Measurements from ENCODE around the gene C14orf180.

DNA sequence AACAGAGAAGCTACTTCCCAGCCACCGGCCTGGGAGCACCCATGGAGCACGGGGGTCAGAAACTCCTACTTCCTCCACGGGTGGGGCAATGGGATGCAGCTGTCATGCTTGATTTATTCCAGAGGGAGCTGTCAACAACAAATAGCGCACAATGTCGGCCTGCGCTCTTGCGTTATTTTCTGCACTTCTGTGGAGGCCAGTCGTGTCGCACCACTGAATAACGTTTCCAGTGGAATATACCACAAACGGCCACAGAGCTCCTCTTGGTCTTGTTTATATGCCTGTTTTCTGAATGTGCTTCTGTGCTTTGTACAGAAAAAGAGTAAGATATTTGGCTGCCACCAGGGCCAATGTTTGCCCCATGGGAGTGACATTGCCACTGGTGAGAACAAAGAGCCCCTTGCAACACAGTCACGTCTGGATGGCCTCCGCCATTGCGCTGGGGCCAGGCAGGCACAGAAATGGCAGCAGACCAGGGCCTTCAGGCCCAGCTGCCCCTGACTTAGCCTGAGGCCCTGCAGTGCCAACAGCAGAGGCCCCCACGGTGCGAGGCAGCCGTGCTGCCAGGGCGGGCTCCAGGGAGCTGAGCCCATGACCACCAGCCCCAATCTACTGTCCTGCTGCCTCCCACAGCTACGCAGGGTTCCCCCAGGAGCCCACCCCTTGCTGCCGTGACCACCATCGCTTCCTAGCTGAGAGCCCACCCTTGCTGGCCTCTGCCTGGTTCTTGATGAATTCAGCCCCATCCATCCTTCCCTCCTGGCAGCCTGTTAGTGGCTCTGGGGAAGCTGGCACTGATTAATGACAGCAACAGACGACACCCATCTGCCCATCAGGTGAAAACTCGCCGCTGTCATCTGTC lies 53.9 kb downstream of the C14orf180 start:
- TF ChIP-seq, protein P1, sequence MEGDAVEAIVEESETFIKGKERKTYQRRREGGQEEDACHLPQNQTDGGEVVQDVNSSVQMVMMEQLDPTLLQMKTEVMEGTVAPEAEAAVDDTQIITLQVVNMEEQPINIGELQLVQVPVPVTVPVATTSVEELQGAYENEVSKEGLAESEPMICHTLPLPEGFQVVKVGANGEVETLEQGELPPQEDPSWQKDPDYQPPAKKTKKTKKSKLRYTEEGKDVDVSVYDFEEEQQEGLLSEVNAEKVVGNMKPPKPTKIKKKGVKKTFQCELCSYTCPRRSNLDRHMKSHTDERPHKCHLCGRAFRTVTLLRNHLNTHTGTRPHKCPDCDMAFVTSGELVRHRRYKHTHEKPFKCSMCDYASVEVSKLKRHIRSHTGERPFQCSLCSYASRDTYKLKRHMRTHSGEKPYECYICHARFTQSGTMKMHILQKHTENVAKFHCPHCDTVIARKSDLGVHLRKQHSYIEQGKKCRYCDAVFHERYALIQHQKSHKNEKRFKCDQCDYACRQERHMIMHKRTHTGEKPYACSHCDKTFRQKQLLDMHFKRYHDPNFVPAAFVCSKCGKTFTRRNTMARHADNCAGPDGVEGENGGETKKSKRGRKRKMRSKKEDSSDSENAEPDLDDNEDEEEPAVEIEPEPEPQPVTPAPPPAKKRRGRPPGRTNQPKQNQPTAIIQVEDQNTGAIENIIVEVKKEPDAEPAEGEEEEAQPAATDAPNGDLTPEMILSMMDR (IDR thresholded peaks at IDR 0.05), result no peak
- no peak for TF ChIP-seq EZH2 (IDR thresholded peaks at IDR 0.05)

All from neural progenitor cell (in vitro differentiated cells).